ENCODE data around the gene KCTD13.

Gene KCTD13
- total RNA-seq = 12.6 to 50.4 (median 17.8) reads per million in 9 experiments

DNA sequence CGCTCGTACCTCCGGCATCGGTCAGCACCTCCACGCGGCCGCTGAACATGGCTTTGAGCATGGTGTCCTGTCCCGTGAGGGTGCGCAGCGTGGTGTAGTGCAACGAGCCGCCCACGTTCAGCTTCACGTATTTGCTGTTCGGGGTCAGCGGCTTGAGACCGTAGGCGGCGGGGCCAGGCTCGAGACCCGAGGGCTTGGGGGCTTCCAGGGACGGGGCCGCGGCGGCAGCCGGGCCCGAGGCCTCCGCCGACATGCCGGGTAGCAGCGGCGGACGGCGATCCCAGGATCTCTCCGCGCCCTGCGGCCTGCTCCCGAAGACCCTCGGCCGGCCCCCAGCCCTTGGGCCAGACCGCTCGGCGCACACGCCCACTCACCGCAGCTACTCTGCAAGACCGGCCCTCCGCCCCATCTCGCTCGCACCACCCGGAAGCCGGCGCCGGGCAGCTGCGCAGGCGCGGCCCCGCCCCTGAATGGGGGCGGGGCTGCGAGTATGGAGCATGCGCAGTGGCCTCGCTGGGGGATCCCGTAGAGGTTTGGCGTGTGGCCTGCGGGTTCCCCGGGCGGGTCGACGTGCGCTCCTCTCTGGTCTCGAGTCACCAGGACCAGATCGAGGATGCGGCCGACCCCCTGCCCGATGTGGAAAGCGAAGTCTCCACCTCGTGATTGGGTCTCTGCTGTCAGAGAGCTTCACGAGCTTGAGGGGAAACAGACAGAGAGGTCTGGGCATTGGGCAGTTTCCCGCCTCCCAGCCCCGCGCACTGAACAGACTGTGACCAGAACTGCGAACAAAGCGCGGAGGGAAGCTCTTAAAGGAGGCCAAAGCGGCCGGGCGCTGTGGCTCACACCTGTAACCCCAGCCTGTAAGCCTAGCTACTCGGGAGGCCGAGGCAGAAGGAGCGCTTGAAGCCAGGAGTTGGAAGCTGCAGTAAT is at the start of gene KCTD13:
KCTD13 (minus strand) TSS at position 446 of the 930 bp plus-strand sequence; CDS start at position 253, 193 bp downstream.
- ATAC-seq (replicated peaks) = peak; percentile 89
- peaks cover 23 to 43% of the 10 kb centered on the region in 2 donors for H3K4me1 Mint-ChIP-seq (ENCODE audit: low read depth in 2 of 2)
- H3K27me3 Mint-ChIP-seq = no peaks in the 10 kb centered on the region
- peaks cover 37% of the 10 kb centered on the region for H3K36me3 Mint-ChIP-seq (ENCODE audit: insufficient read depth)
- H3K27ac Mint-ChIP-seq = peak within 1 kb of the TSS; percentile 93 to 98
- H3K9me3 Mint-ChIP-seq = no peaks in the 10 kb centered on the region
- peak within 1 kb of the TSS; percentile 91 to 96 for H3K4me3 Mint-ChIP-seq
- DNase-seq = peak; percentile 82 to 94 (median 94)

DNA sequence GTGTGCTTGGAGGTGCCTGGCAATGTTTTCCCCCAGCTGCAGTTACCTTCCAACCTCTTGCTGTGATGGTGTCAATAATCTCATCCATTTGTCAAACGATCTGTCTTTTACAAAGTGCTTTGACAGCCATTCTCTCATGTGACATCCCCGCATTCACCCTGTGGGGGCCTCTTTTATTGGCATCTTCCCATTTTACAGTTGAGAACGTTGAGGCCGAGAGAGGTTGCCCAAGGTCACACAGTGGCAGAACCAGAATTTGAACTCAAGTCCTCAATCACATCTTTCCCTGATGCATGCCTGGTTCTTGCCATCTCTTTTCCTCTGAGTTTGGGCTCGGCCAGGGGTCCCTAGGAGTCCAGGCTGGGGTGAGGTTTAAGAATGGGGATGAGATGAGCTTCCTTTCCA is 49.1 kb upstream of the KCTD13 start:
- Mint-ChIP-seq H3K9me3 (no peaks in the 10 kb centered on the region), H3K36me3 (ENCODE audit: insufficient read depth) (peaks cover 30% of the 10 kb centered on the region), H3K27me3 (no peaks in the 10 kb centered on the region), H3K4me1 (ENCODE audit: low read depth in 2 of 2) (peaks cover 31 to 41% of the 10 kb centered on the region in 2 donors), H3K4me3 (peak overlapping the region; percentile 97 to 98), H3K27ac (peak overlapping the region; percentile 97)
- ATAC-seq (replicated peaks) (no peak), DNase-seq (no peak)

GRCh38 chr16:29974291-29975133 is 48.5 kb upstream of the KCTD13 start:
- peaks cover 31 to 41% of the 10 kb centered on the region in 2 donors for H3K4me1 Mint-ChIP-seq (ENCODE audit: low read depth in 2 of 2)
- peak overlapping the region; percentile 97 to 98 for H3K4me3 Mint-ChIP-seq
- DNase-seq (no peak), ATAC-seq (replicated peaks) (peak; percentile 10)
- peak overlapping the region; percentile 97 for H3K27ac Mint-ChIP-seq
- H3K27me3 Mint-ChIP-seq = no peaks in the 10 kb centered on the region
- peaks cover 26% of the 10 kb centered on the region for H3K36me3 Mint-ChIP-seq (ENCODE audit: insufficient read depth)
- H3K9me3 Mint-ChIP-seq = no peaks in the 10 kb centered on the region

DNA sequence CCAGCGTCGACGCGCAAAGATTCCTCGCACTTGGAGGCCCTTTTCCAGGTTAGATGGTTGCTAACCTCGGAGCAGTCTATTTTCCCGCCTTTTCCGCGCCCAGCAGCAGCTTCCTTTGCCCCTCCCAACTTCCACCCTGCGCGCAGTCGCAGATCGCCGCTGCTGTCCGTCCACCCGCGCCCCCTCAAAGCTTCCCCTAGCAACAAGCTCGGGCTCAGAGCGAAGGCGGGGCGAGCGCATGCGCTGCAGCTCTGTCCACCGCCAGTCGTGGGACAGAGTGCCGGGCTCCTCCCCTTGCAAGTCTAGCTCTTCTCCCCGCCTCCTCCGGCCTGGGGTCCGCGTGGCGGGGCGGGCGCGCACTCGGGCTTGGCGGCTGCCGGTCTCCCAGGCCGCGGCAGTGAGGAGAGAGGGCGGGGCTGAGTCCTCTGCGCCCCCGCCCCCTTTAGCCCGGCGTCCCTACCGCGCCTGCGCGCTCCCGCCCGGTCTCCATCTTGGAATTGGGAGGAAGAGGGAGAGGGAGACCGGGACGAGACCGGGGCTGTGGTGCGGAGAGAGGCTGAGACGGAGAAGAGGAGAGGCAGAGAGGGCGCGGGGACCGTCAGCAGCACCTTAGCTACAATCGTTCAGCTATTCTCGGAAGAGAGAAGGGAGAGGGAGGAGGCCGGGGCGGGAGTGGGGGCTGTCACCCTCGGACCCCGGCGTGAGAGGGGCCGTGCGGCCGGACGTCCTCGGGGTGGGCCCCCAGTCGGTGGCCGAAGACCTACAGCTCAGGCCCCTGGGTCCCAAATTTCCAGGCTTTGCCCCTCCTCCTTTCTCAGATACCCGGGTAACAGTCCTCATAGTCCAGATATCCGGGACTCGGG is 47.6 kb upstream of the KCTD13 start, which contains the start of gene TAOK2:
TAOK2 (plus strand) TSS at position 485 of the 863 bp plus-strand sequence. CDS start 3,905 bp downstream, outside the sequence.
- H3K27me3 Mint-ChIP-seq = no peaks in the 10 kb centered on the region
- no peaks in the 10 kb centered on the region for H3K9me3 Mint-ChIP-seq
- H3K27ac Mint-ChIP-seq = peak within 1 kb of the TSS; percentile 97
- peak within 1 kb of the TSS; percentile 97 to 98 for H3K4me3 Mint-ChIP-seq
- H3K4me1 Mint-ChIP-seq (ENCODE audit: low read depth in 2 of 2) = peaks cover 31 to 41% of the 10 kb centered on the region in 2 donors
- peaks cover 29% of the 10 kb centered on the region for H3K36me3 Mint-ChIP-seq (ENCODE audit: insufficient read depth)
- DNase-seq (peak; percentile 86 to 92 (median 91)), ATAC-seq (replicated peaks) (peak; percentile 96)

DNA sequence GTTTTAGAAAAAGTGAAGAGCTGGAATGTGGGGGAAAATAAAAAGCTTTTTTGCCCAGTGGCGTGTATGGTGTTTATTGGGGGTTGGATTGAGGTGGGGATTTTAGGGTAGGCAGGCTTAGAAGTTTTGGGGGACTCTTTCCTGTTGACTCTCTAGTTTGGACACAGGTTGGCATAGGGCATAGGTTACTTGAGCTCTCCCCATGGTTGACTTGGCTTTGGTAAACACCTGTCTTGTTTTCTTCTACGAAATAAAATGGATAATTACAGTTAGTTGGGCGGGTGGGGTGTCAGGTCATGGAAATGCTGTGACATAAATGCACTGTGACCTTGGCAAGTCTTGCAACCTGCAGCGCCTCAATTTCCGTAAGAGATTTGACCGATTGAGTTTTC is 47.0 kb upstream of the KCTD13 start:
- DNase-seq (no peak), ATAC-seq (replicated peaks) (no peak)
- Mint-ChIP-seq H3K27ac (peak overlapping the region; percentile 97), H3K9me3 (no peaks in the 10 kb centered on the region), H3K36me3 (ENCODE audit: insufficient read depth) (peaks cover 30% of the 10 kb centered on the region), H3K4me1 (ENCODE audit: low read depth in 2 of 2) (peaks cover 31 to 38% of the 10 kb centered on the region in 2 donors), H3K4me3 (peak overlapping the region; percentile 97 to 98), H3K27me3 (no peaks in the 10 kb centered on the region)

DNA sequence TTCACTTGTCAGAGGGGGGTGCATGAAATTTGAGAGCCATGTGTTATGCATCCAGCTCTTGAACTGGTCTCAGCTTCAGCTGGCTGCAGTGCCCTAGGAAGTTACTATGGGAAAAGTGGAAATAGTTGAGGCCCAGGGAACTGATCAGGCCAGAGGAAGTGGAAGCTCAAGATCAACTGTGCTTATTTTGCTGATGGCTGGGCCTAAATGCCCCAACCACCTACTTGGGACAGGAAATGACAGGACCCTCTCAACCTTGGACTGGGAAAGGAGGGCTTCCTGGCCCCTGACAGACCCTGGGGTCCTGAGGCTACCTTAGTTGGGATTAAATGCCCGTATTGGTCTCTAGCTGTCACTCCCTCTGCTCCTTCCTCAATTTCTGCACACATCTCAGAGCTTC is 46.5 kb upstream of the KCTD13 start:
- peaks cover 30% of the 10 kb centered on the region for H3K36me3 Mint-ChIP-seq (ENCODE audit: insufficient read depth)
- H3K27ac Mint-ChIP-seq = peak overlapping the region; percentile 97
- peak overlapping the region; percentile 97 to 98 for H3K4me3 Mint-ChIP-seq

GRCh38 chr16:29971304-29971703 is 45.3 kb upstream of the KCTD13 start:
- Mint-ChIP-seq H3K27me3 (no peaks in the 10 kb centered on the region), H3K27ac (peak overlapping the region in 1 of 2 donors; percentile 53), H3K9me3 (no peaks in the 10 kb centered on the region), H3K4me3 (no peak overlapping the region), H3K4me1 (ENCODE audit: low read depth in 2 of 2) (peaks cover 26 to 29% of the 10 kb centered on the region in 2 donors), H3K36me3 (ENCODE audit: insufficient read depth) (peaks cover 30% of the 10 kb centered on the region)
- DNase-seq (no peak), ATAC-seq (replicated peaks) (no peak)

More for the DNA sequence above, 46.5 kb upstream of the KCTD13 start:
- Mint-ChIP-seq H3K4me1 (ENCODE audit: low read depth in 2 of 2) (peaks cover 31 to 38% of the 10 kb centered on the region in 2 donors), H3K27me3 (no peaks in the 10 kb centered on the region), H3K9me3 (no peaks in the 10 kb centered on the region)
- no peak for DNase-seq
- no peak for ATAC-seq (replicated peaks)

DNA sequence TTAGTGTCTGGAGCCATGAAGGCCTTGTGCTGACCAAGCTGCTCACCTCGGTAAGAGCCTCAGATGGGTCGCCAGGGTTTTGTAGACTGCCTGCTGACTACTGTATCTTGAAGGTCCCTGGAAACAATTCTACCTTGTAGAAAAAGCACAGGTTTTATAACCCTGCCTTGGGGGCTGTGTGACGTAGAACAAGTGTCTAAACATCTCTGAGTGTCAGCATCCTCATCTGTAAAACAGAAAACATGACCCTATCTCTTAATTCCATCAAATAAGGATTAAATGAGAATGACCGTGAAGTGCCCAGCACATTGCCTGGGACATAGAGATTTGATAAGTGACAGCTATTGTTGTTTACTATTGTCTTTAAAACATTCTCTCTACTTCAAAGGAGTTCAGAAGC is 42.2 kb upstream of the KCTD13 start:
- DNase-seq (no peak), ATAC-seq (replicated peaks) (no peak)
- Mint-ChIP-seq H3K4me1 (ENCODE audit: low read depth in 2 of 2) (peaks cover 5 to 11% of the 10 kb centered on the region in 2 donors), H3K9me3 (no peaks in the 10 kb centered on the region), H3K4me3 (no peak overlapping the region), H3K27ac (no peak overlapping the region), H3K27me3 (no peaks in the 10 kb centered on the region), H3K36me3 (ENCODE audit: insufficient read depth) (peaks cover 16% of the 10 kb centered on the region)

DNA sequence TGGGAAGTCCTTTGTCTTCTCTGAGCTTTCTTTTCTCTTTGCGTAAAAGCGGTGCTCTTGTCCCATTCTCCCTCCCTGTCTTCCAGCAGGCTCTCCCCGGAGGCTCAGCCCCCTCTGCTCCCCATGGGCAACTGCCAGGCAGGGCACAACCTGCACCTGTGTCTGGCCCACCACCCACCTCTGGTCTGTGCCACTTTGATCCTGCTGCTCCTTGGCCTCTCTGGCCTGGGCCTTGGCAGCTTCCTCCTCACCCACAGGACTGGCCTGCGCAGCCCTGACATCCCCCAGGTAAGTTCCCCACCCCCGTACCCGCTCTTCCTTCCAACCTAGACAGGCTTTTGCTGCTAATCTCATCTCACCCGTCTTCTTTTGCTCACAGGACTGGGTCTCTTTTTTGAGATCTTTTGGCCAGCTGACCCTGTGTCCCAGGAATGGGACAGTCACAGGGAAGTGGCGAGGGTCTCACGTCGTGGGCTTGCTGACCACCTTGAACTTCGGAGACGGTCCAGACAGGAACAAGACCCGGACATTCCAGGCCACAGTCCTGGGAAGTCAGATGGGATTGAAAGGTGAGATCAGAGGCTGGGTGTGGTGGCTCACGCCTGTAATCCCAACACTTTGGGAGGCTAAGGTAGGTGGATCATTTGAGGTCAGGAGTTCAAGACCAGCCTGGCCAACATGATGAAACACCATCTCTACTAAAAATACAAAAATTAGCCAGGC is 37.2 kb upstream of the KCTD13 start:
- Mint-ChIP-seq H3K4me3 (peak overlapping the region; percentile 88 to 89), H3K36me3 (ENCODE audit: insufficient read depth) (peaks cover 9% of the 10 kb centered on the region), H3K27me3 (no peaks in the 10 kb centered on the region), H3K9me3 (no peaks in the 10 kb centered on the region), H3K4me1 (ENCODE audit: low read depth in 2 of 2) (peaks cover 13 to 21% of the 10 kb centered on the region in 2 donors), H3K27ac (peak overlapping the region; percentile 91 to 97)
- DNase-seq = no peak
- ATAC-seq (replicated peaks) = no peak

DNA sequence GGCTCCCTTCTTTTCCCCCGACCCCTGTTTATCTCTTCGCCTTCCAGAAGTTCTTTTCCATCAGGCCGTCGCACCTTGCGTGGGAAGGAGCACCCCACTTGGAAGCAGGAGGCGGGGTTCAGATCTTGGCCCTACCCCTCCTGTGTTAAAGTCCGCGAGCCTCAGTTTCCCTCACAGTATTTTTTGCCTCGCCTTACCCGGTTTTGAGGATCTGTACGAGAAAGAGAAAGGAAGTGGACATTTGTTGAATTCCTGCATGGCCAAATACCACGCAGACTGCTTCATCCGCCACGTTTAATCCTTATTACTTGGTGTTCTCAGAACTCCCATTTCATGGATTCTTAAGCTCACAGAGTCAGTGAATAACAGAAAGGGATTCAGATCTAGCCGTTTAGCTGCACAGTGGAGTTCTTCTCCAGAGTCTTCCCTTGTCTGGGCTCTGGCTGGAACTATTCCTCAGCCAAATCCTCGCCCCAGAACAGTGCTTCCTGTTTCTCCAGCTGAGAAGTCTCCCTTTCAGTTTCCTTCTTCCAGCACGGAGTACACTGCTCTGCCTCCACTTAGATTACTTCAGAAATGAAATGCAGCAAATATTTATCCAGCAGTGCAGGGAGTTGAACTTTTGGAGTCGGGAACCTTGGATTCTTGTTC is 36.4 kb upstream of the KCTD13 start:
- Mint-ChIP-seq H3K9me3 (no peaks in the 10 kb centered on the region), H3K4me1 (ENCODE audit: low read depth in 2 of 2) (peaks cover 13 to 21% of the 10 kb centered on the region in 2 donors)
- ATAC-seq (replicated peaks) = no peak

GRCh38 chr16:29961479-29962343 is 35.7 kb upstream of the KCTD13 start, which contains the start of gene TMEM219:
Gene TMEM219 (plus strand): TSS chr16:29962079. CDS start chr16:29963144, 1,065 bp downstream.
- DNase-seq = peak; percentile 90 to 96 (median 96)
- no peaks in the 10 kb centered on the region for H3K9me3 Mint-ChIP-seq
- ATAC-seq (replicated peaks) = peak; percentile 88
- H3K27ac Mint-ChIP-seq = peak within 1 kb of the TSS; percentile 91 to 97
- peaks cover 13 to 21% of the 10 kb centered on the region in 2 donors for H3K4me1 Mint-ChIP-seq (ENCODE audit: low read depth in 2 of 2)
- peaks cover 9% of the 10 kb centered on the region for H3K36me3 Mint-ChIP-seq (ENCODE audit: insufficient read depth)
- no peaks in the 10 kb centered on the region for H3K27me3 Mint-ChIP-seq
- H3K4me3 Mint-ChIP-seq = peak within 1 kb of the TSS; percentile 88 to 89

More for the DNA sequence above, 36.4 kb upstream of the KCTD13 start:
- DNase-seq = no peak
- H3K27ac Mint-ChIP-seq = peak overlapping the region; percentile 91 to 97
- no peaks in the 10 kb centered on the region for H3K27me3 Mint-ChIP-seq
- peaks cover 9% of the 10 kb centered on the region for H3K36me3 Mint-ChIP-seq (ENCODE audit: insufficient read depth)
- peak overlapping the region; percentile 88 to 89 for H3K4me3 Mint-ChIP-seq

All from effector memory CD8-positive, alpha-beta T cell (primary cell).